ENCODE results near the gene PALLD.

Gene PALLD

DNA sequence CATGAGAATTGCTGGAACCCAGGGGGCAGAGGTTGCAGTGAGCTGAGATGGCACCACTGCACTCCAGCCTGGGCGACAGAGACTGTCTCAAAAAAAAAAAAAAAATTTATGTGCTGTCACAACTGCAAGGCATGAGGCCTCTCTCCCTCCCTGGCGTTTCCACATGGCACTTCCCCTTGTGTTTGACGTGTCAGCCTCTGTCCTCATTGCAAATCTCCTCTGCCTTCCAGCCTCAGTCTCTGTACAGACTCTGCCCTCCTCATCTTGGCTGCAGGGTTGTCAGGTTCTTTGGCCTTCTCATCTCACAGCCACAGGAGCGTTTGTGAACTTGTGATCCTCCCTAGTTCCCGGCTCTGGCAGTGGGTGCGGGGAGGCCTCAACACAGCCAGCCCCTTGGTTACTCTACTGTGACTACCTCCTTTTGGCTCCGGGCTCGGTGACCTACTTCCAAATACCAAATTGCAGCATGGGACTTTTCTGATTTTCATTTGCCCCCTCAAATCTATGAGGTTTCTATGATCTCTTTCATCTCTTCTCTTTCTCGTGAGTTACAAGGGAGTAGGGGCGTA, 263.2 kb downstream of the PALLD start:
- no peak overlapping the region for H3K9ac ChIP-seq (ENCODE audit: insufficient read length)
- DNase-seq (ENCODE audit: low read depth, low spot score), result no peak
- no peak for TF ChIP-seq FOXP2 (optimal IDR thresholded peaks at IDR 0.05; ENCODE audit: control extremely low read depth, extremely low read length, insufficient read depth)
- TF ChIP-seq POLR2AphosphoS5 (IDR thresholded peaks at IDR 0.05; ENCODE audit: borderline replicate concordance, low read depth, low read length), result no peak
- no peak for TF ChIP-seq EZH2 (IDR thresholded peaks at IDR 0.05)
- H3K36me3 ChIP-seq (ENCODE audit: insufficient read depth, low read length), result no peaks in the 10 kb centered on the region
- H3K27ac ChIP-seq, result no peak overlapping the region
- no peak overlapping the region for H3K4me3 ChIP-seq
- H3K9me3 ChIP-seq (ENCODE audit: low read depth, low read length), result no peaks in the 10 kb centered on the region

DNA sequence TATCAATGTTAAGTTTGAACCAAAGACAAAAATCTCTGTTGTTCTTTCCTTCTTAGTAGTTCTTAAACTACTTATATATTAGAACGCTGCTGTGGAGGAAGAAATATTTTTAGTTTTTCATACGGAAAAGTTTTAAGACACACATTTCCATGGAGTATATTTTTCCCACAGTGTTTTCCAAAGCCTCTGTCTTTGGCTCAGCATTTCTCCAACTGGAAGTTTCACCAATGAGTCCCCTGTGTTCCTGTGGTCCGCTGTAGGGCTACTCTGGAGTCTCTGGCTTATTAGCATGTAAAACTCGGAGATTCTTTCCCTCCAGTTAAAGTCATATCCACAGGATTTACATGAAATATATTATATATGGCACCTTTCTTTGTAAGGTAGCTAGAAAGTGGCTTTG, 264.2 kb downstream of the PALLD start:
- TF ChIP-seq EZH2 (IDR thresholded peaks at IDR 0.05) (no peak), FOXP2 (optimal IDR thresholded peaks at IDR 0.05; ENCODE audit: control extremely low read depth, extremely low read length, insufficient read depth) (no peak), POLR2AphosphoS5 (IDR thresholded peaks at IDR 0.05; ENCODE audit: borderline replicate concordance, low read depth, low read length) (no peak)
- no peak for DNase-seq (ENCODE audit: low read depth, low spot score)
- H3K36me3 ChIP-seq (ENCODE audit: insufficient read depth, low read length), result no peaks in the 10 kb centered on the region
- no peak overlapping the region for H3K9ac ChIP-seq (ENCODE audit: insufficient read length)
- H3K27ac ChIP-seq, result no peak overlapping the region
- H3K9me3 ChIP-seq (ENCODE audit: low read depth, low read length), result no peaks in the 10 kb centered on the region
- no peak overlapping the region for H3K4me3 ChIP-seq

DNA sequence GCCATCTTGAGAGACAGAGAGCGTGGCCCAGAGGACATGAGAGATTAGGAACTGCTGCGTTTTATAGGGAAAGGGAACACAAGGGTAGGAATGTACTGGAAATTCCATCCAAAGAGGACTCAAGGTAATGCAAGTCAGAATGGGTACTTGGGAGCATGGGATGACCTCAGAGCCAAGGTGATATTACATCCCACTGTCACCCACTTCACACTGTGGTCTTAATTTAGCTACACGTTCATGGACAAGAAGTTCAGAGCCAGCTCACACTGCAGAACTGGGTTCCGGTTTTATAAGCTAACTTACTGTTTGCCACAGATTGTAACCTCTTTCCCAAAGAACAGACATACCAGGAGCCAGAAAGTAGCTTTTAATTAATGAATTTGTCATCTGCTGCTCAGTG, 268.5 kb downstream of the PALLD start:
- Histone ChIP-seq H3K36me3 (ENCODE audit: insufficient read depth, low read length) (no peaks in the 10 kb centered on the region), H3K4me3 (no peak overlapping the region), H3K27ac (no peak overlapping the region), H3K9me3 (ENCODE audit: low read depth, low read length) (no peaks in the 10 kb centered on the region), H3K9ac (ENCODE audit: insufficient read length) (no peak overlapping the region)
- DNase-seq (ENCODE audit: low read depth, low spot score), result no peak
- TF ChIP-seq EZH2 (IDR thresholded peaks at IDR 0.05), result no peak
- no peak for TF ChIP-seq POLR2AphosphoS5 (IDR thresholded peaks at IDR 0.05; ENCODE audit: borderline replicate concordance, low read depth, low read length)
- no peak for TF ChIP-seq FOXP2 (optimal IDR thresholded peaks at IDR 0.05; ENCODE audit: control extremely low read depth, extremely low read length, insufficient read depth)

DNA sequence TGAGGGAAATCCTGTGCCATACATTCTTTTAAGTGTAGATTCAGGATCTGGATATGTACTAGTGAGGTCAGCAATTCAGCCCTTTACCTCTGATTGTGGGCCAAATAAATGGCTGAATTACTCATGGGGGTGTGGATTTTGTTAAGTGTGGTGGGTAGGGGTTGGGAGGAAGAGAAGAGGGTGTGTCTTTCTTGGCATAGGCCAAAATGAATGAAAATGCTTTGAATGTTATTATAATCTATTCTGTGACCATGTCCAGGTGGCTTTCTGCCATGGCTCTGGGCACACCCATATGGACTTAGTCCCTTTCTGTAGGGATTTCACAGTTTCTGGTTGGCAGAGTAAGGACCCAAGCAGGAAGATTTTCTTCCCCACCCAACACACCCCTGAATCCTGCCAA, 268.9 kb downstream of the PALLD start:
- DNase-seq (ENCODE audit: low read depth, low spot score), result no peak
- no peak overlapping the region for H3K9ac ChIP-seq (ENCODE audit: insufficient read length)

DNA sequence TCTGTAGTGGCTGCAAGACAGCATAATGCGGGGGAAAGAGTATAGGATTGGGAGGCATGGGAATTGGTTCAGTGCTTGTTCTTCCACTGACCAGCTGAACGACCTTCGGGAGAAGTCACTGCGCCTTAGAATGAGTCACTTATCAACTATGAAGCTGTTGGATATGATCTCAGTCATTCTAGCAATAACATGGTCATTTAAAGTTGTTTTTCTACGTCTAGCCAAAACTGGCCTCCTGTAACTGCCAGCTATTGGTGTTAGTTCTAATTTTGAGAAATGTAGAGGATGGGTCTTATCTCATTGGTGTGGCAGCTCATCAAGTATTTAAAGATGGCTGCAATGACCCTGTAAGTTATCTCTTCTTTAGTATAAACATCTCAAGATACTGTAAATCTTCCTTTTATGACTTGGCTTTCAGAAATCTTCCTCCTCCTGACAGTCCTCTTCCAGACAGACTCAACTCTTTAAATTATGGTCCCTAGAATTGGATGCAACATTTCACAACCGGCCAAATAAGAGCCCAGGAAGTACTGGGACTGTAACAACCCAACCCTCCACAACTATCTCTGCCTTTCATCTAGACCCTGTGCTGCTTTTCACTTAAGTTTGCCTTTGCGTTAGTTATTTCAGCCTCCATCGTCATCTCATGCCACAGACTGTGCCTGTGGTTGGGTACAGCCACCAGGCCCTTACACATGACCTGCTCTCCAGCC, 269.9 kb downstream of the PALLD start:
- Histone ChIP-seq H3K9me3 (ENCODE audit: low read depth, low read length) (no peaks in the 10 kb centered on the region), H3K27ac (no peak overlapping the region), H3K4me3 (no peak overlapping the region), H3K9ac (ENCODE audit: insufficient read length) (no peak overlapping the region), H3K36me3 (ENCODE audit: insufficient read depth, low read length) (no peaks in the 10 kb centered on the region)
- no peak for TF ChIP-seq POLR2AphosphoS5 (IDR thresholded peaks at IDR 0.05; ENCODE audit: borderline replicate concordance, low read depth, low read length)
- no peak for TF ChIP-seq FOXP2 (optimal IDR thresholded peaks at IDR 0.05; ENCODE audit: control extremely low read depth, extremely low read length, insufficient read depth)
- no peak for TF ChIP-seq EZH2 (IDR thresholded peaks at IDR 0.05)
- no peak for DNase-seq (ENCODE audit: low read depth, low spot score)

More for the DNA sequence above, 268.9 kb downstream of the PALLD start:
- Histone ChIP-seq H3K4me3 (no peak overlapping the region), H3K9me3 (ENCODE audit: low read depth, low read length) (no peaks in the 10 kb centered on the region), H3K27ac (no peak overlapping the region), H3K36me3 (ENCODE audit: insufficient read depth, low read length) (no peaks in the 10 kb centered on the region)
- no peak for TF ChIP-seq EZH2 (IDR thresholded peaks at IDR 0.05)
- TF ChIP-seq POLR2AphosphoS5 (IDR thresholded peaks at IDR 0.05; ENCODE audit: borderline replicate concordance, low read depth, low read length), result no peak
- TF ChIP-seq FOXP2 (optimal IDR thresholded peaks at IDR 0.05; ENCODE audit: control extremely low read depth, extremely low read length, insufficient read depth), result no peak

DNA sequence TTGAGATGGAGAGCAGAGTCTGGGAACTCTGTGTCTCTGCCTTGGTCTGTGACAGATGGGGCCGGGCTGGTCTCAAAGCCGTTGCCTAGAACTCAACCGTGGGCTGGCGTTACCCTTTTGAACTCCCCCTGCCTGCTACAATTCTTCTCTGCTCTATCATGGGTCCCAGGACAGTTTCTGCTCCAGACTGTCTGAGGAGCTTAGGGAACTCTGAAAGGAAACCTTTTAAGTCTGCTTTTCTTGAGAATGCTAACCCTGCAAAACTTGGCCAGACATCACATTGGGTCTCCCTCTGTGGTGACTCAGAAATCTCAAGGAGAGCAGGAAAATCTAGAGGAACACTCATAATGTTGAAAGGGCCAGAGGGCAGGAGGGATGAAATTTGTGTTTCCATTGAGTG, 272.6 kb downstream of the PALLD start:
- H3K36me3 ChIP-seq (ENCODE audit: insufficient read depth, low read length), result no peaks in the 10 kb centered on the region
- no peak for TF ChIP-seq FOXP2 (optimal IDR thresholded peaks at IDR 0.05; ENCODE audit: control extremely low read depth, extremely low read length, insufficient read depth)
- no peak for TF ChIP-seq EZH2 (IDR thresholded peaks at IDR 0.05)
- TF ChIP-seq POLR2AphosphoS5 (IDR thresholded peaks at IDR 0.05; ENCODE audit: borderline replicate concordance, low read depth, low read length), result no peak
- H3K9ac ChIP-seq (ENCODE audit: insufficient read length), result no peak overlapping the region
- H3K27ac ChIP-seq, result no peak overlapping the region
- no peak for DNase-seq (ENCODE audit: low read depth, low spot score)
- H3K9me3 ChIP-seq (ENCODE audit: low read depth, low read length), result no peaks in the 10 kb centered on the region
- H3K4me3 ChIP-seq, result no peak overlapping the region

DNA sequence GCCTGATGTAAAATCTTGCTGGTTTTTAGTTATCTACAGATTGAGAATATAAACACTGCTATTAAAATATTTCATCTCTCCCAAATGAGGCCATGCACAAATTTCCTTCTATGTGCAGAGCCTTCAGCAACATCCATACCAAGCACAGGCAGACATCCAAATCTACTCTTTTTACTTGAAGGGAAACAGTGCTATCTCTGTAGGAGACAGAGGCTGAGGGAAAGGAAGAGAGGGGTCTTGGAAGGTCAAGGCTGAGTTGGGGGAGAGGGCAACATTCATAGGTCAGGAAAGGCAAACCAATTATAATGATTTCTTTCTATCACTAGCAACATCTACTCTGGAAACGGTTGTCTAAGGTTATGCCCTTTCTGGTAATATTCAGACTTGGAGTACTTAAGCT, 273.0 kb downstream of the PALLD start:
- no peak for DNase-seq (ENCODE audit: low read depth, low spot score)
- no peak overlapping the region for H3K27ac ChIP-seq
- no peaks in the 10 kb centered on the region for H3K9me3 ChIP-seq (ENCODE audit: low read depth, low read length)
- no peak for TF ChIP-seq FOXP2 (optimal IDR thresholded peaks at IDR 0.05; ENCODE audit: control extremely low read depth, extremely low read length, insufficient read depth)
- no peaks in the 10 kb centered on the region for H3K36me3 ChIP-seq (ENCODE audit: insufficient read depth, low read length)
- no peak overlapping the region for H3K9ac ChIP-seq (ENCODE audit: insufficient read length)
- no peak overlapping the region for H3K4me3 ChIP-seq

DNA sequence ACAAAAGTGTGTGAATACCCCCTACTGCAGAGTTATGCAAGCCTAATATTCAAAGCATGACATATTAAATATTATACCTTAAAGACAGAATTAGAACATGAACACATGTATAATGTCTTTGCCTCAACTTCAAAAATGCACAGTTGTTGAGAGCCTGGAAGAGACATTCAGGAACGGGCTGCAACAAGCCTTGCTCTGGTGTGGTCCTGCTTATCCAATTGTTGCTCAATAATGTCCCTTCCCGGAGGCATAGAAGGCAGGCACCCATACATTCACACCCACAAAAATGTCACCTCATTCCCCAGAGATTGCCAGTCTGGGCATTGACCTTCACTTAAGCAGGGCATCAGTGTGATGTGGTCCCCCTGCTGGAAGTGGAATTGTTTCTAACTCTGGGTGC, 274.4 kb downstream of the PALLD start:
- Histone ChIP-seq H3K4me3 (no peak overlapping the region), H3K9me3 (ENCODE audit: low read depth, low read length) (no peaks in the 10 kb centered on the region), H3K36me3 (ENCODE audit: insufficient read depth, low read length) (no peaks in the 10 kb centered on the region), H3K9ac (ENCODE audit: insufficient read length) (no peak overlapping the region), H3K27ac (no peak overlapping the region)
- no peak for TF ChIP-seq EZH2 (IDR thresholded peaks at IDR 0.05)
- no peak for TF ChIP-seq POLR2AphosphoS5 (IDR thresholded peaks at IDR 0.05; ENCODE audit: borderline replicate concordance, low read depth, low read length)
- no peak for TF ChIP-seq FOXP2 (optimal IDR thresholded peaks at IDR 0.05; ENCODE audit: control extremely low read depth, extremely low read length, insufficient read depth)
- DNase-seq (ENCODE audit: low read depth, low spot score), result no peak

Measured in SK-N-MC (cell line).